HG03565 (cell line): Measurements from ENCODE around the gene NGB.

Experiments
- ATAC-seq: cut with Tn5 transposase; IDR thresholded peaks from one replicate; pipeline ENCODE4 v1.9.1; 2021; ENCODE audit warnings: mild to moderate bottlenecking, moderate library complexity; ENCODE audit not compliant: unreplicated experiment

The NGB gene

DNA sequence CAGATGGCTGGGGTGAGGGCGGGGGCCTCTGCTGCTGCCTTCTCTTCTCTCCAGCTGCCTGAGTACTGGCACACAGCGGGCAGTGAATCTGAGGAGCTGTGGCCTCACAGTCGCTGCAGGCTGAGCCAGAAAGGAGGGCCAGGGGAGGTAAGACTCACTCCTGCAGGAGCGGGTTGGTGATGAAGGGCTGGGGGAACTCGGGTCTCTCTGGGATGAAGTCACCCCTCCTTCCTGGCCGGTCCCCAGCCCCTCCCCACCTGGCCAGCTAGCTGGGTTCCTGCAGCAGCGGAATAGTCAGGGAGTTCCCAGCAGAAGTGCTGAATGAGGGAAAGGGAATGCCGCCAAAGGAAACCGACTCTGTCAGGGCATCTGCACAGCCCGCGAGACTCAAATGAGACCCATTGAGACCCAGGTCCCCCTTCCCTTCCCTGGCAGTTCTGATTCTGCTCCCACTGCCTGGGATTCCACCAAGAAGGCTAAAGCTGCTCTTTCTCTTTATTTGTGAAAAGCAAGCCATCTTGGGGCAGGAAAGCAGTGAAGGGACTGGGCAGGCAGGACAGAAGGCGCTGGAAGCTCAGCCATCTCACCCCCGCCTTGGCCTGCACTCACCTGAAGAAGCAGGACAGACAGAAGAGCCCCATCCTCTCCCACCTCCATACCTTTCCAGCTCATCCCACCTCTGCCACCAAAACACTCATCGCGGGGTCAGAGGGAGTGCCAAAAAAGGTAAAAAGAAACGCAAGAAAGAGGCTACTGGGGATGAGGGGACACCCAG, 5.3 kb downstream of the NGB start:
- no peak for ATAC-seq

DNA sequence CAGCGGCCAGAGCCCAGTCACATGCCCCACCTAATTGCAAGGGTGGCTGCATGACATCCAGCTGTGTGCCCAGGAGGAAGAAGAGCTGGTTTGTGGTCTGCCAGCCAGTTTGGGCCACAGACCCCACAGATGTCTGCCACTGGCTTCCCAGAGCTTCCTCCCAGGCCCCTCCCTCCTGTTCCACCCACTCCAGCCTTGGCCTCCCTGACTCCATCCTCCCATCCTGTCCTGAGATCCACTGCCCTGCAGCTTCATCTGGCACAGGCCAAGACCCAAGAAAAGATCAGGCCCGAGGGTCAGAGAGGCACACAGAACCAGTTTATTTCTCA, 5.9 kb downstream of the NGB start:
- ATAC-seq = no peak

DNA sequence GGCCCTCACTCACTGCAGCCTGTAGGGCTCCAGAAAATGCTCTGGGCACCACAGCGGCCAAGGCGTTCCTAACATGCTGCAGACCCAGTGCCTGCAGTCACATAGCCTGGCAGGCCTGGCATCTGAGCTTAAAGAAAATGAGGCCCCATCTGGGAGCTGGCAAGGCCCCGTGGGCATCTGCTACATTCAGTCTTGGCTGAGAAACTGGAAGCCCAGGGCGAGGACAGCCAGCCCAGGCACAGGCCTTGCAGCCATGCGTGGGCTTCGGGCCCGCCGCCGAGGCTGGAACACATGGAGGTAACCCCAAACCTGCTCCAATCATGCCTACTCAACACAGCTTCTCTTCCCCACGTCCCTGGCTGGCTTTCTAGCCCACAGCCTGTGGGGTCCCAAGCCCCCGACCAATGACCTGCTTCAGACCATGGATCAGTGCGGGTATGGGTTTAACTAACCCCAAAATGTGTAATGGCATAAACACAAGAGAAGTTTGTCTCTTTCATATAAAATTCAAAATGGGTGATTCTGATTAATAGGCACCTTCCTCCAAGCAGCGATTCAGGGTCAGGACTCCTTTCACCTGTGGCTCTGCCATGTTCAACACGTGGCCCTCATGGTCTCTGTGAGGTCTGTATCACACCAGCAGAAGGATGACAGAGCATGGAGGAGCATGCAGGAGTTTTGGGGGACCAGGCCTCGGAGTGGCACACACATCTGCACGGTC, 6.4 kb downstream of the NGB start:
- no peak for ATAC-seq

DNA sequence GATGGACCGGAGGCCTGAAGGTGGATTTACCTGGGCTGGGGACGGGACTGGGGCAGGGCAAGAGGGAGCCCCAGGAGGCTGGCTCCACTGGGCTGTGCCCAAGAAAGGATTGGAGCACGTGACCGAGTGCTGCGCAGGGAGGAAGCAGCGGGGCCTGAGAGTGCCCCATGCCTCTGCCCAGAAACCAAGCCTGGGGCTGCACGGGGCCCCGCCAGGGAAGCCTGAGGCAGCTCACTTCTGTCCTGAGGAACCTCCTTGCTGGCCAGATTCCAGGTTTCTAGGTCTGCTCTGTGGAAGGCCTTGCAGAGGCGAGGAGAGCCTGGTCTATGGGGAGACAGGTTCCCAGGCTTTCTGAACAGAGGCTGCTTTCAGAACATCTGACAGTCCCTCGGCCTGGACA, 10.4 kb downstream of the NGB start:
- no peak for ATAC-seq

DNA sequence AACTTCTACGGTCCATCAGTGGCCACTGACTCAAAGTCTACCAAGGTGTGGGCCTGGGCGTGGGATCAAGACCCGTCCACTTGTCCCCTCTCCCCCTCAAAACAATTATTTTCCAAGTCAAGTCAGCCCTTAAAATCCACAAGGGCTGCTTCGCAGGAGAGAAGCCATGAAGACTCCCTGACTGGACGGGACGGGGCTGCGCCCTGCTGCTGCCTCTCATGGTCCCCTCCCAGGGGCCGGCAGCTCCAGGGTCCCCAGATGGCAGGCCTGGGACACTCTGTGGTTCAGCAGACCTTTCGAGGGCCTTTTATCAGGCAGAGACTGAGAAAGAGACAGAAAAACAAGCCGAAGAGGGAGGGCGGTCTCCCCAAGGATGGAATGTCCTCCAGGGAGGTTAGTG, 10.8 kb downstream of the NGB start:
- no peak for ATAC-seq

DNA sequence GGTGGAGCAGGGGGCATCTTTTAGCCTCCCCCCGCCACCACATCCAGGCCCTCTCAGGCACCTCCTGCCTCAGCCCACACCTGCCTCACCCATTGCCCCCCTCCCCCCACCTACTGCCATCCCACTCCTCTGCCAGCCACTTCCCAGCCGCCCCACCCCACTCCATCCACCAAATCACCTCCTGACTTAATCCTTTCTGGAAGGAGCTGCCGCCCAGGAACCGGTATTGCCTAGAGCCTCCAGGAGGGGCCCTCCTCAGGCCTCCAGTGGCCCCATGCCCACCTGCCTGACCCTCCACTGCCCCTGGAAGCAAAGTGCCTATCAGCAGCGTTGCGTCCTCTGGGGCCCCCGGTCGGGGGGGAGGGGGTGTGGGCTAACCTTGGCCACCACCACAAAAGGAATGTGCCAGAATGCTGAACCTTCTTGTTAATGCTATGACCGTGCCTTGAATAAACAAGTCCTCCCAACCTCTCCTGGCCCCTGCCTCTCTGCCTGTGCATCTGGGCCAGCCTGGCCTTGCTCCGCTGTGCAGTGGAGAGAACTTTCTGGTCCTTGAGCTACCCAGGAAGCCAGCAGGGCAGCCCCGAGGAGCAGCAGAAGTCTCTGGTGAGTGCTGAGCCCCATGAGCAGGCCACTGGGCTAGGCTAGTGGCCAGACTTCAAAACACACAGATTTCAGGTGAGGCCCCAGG, 11.8 kb downstream of the NGB start:
- no peak for ATAC-seq

- no peak for ATAC-seq
These were observed 12.4 kb downstream of the NGB start for GRCh38 chr14:77258566-77258965.

DNA sequence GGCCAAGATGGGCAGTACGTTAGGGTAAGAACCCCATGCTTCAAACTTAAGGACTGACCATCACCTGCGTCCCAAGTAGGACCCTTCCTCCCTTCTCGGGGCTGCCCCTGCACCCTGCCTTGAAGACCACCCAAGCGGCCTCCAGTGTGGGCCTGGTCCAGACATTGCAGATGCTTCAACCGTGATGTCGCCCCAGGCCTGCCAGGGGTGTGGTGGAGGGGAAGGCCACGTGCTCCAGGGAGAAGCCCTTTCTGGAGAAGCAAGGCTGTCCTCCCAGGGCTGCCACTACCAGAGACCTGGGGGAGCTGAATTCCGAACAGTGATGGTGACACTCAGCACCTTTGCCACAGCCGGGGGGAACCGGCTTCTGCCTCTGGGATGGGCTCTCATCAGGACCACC, 13.3 kb downstream of the NGB start:
- no peak for ATAC-seq

- no peak for ATAC-seq
These were observed 14.3 kb downstream of the NGB start for GRCh38 chr14:77256694-77257093.

DNA sequence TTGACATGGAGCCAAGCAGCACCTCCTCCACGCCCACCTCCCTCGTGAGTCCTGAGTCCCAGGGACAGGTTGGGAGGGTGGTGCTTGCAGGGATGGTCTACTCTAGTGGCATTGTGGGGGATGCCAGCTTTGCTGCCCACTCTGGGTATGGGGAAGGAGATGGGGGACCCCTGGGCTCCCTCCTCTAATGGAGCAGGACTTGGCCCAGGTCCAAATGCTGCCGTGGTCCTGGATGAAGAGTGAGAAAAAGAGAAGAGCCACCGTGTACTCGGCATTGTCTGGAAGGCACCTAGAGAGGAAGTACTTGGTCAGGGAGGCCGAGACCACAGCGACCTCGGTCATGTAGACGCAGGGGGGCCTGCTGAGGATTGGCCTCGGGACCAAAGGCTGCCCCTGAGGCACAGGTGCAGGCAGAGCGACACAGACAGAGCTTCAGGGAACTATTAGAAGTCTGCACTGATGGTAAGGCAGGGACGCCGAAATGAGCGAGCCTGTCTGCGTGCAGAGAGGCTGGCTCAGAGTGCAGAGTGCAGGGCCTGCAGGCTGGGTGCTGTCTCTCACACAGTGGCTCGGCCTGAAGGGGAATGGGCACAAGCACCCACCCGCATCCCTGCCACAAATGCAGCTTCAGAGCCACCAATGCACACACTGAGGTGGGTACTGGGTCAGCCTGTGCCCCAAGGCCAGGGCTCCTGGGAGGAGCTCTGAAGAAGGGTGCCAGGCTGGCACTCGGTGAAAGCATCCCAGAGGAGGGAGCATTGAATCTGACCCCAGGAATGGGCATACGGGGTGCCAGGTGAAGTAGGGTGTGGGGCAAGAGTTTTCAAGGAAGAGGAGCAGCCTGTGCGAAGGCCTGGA, 17.4 kb downstream of the NGB start:
- no peak for ATAC-seq

- no peak for ATAC-seq
These were observed 19.1 kb downstream of the NGB start for GRCh38 chr14:77251870-77252269.

DNA sequence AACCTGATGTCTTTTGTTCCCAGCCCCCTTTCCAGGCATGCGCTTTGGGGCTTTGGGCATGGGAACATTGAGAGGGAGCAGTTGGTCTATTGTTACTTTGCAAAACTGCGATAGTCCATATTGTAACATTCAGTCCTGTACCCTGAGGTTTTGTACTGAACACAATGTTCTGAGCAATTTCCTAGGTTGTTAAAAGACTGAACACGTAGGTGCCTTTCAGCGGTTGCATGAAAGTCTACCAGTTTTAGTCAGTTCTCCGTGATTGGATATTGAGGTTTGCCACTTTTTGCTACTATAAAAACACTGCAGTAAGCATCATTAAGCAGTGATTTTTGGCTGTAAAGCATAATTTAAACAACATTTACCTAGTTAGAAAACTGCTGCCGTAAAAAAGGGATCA, 20.1 kb downstream of the NGB start:
- no peak for ATAC-seq

DNA sequence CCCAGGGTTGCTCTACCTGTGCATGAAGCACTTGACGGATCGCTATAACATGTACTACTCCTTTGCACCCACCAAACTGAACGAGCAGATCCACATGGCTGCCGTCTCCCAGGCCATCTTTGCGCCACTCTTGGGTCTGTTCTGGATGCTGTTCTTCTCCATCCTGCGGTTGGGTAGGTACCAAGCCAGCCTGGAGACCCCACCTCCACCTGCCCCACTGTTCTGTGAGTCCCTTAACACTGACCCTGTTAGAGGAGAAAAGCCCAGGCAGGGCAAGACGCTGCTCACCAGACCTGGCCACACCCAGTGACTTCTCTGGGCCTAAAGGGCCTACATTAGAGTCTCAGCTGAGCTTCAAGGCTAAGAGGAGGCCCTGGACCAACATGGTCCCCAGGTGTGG, 21.7 kb downstream of the NGB start:
- no peak for ATAC-seq

DNA sequence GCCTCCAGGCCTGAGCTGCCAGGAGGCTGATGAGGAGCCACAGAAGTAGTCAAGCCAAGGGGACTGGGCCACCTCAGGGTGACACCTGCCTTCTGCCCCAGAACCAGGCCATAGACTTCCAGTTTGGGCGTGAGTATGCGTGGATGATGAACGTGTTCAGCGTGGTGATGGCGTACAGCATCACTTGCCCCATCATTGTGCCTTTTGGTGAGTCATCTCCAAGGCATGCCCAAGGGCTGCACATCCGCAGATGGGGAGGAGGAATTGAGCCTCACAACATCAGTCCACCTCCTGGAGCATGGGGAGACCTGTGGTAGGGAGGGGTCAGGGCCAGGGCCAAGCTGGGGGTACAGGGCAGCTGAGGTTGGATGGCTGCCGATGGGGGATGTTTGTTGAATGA, 22.3 kb downstream of the NGB start:
- ATAC-seq = no peak

DNA sequence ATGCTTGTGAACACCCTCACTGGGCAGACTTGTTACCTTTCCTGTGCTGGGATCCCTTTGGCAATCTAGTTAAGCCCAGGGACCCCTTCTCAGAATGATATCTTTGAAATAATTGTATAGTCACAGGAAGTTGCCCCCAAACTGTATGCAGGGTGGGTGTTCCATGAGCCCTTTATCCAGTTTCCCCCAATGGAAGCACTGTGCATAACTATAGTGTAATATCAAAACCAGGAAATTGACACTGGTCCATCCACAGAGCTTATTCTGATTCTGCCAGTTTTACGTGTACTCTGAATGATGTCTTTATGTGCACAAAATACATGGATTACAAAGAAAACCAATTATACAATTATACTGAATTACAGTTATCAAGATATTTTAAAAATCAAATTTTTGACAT, 24.2 kb downstream of the NGB start:
- no peak for ATAC-seq

DNA sequence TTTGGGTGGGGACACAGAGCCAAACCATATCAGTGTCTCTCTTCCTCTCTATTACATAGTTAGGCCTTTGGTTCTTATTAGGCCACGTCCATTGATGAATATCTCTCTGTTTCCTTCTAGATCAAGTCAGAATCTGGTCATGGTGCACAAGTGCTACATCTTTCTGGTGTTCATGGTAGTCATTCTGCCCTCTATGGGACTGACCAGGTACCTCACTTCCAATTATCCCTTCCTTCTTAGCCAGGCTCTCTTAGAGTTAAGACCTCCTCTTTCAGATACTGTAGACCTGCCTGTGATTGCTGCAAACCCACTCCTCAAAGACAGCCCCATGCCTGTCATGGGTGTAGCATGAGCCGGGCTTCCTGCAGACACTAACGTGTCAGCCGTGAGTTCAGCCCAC, 25.2 kb downstream of the NGB start:
- no peak for ATAC-seq

DNA sequence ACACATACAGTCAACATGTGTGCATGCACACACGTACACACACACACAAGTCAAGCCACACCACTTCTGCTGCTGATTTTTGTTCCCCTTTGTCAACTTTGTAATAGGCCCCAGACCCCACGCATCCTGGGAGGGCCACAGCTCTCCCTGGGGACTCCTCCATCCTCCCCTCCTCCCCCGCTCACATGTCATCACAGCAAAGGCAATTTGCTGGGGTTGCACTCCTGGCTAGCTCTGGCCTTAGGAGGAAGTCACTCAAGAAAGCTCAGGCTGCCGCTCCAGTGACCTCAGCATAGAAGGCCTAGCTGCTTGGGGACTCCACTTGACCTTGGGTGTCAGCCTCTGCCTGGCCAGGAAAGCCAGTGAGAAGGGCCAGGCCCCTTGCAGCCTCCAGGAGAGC, 27.2 kb downstream of the NGB start:
- no peak for ATAC-seq

DNA sequence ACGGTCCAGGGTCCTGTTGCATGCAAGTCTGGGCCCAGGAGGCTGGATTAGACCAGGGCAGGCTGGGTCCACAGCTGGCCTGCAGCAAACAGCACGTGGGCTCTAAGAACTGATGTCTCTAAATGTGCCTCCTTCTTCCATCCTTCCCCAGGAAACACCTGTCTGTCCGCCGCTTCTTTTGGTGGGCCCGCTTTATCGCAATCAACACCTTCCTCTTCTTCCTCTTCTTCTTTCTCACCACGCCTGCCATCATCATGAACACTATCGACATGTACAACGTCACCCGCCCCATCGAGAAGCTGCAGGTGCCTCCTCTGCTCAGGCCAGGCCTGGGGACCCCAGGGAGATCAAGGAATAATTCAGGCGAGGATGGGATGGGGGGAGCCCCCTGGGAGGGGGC, 28.3 kb downstream of the NGB start:
- no peak for ATAC-seq

- ATAC-seq = no peak
These were observed 29.1 kb downstream of the NGB start for GRCh38 chr14:77241955-77242354.

- ATAC-seq = no peak
These were observed 30.6 kb downstream of the NGB start for GRCh38 chr14:77240336-77240915.

GRCh38 chr14:77239412-77239811, 31.6 kb downstream of the NGB start:
- ATAC-seq = no peak
